ENCODE results near the gene NKX6-1.

The NKX6-1 gene

DNA sequence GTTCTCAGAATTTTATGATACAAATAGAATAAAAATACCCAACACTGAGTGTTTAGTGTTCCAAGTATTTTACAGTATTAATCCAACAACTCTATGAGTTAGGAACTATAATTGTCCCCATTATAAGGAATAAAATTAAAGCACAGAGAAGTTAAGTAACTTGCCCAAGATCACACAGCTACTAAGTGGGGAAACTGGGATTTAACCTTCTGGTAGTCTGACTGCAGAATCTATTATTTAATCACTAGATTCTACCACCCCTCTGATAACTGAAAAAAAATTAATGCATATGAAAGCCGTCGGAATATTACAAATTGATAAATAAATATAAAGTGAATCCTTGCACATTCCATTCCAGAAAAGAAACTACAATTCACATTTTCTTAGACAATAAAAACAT, 5.7 kb upstream of the NKX6-1 start:
- Histone ChIP-seq H3K9ac (ENCODE audit: low read length) (no peak overlapping the region), H3K27ac (ENCODE audit: low read depth, low read length) (no peak overlapping the region), H3K27me3 (ENCODE audit: control insufficient read depth, insufficient read depth, low read length) (peaks cover 33% of the 10 kb centered on the region), H3K4me3 (ENCODE audit: low read length) (no peak overlapping the region), H3K36me3 (ENCODE audit: control insufficient read depth, insufficient read depth, low read length) (no peaks in the 10 kb centered on the region), H3K4me1 (ENCODE audit: control insufficient read depth, insufficient read depth, low read length) (peaks cover under 1% of the 10 kb centered on the region)

DNA sequence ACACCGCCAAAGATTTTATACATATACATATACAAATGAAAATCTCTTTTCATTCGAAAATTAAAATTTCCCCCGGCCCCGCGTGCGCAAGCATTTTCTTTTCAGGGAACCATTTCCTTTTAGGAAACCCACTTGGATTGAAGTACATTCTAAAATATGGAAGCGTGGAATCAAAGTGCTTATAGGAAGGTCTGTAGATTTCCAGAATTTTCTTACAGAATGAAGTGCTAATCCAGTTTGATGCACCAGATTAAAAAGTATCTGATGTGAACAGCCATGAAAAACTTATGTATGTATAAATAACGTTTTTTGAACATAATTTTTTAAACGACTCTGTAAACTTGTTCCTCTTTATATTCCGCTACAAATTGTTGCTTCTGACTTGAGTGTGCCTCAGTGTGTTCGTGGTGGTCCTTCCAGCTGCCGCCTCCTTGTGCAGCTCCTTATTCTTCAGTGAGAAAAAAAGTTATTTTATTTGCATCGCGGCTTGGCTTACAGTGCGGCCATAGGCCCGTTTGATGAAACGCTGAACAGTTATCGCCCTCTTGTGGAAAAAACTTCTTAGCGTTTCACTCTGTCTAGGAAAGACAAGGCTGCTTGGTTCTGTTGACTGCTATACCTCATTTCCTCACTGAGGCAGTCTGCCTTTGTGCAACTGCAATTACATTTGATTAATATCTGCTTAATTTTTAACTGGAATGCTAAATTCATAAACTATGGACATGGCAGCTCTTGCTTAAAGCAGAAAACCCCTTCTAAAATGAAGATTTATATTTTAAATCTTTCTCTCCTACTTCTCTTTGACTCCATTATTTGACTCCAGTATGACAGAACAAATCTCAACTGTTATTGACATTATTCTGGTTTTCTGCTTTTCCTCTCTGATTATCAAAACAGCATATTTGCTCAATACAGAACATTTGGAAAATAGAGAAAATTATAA, 4.7 kb upstream of the NKX6-1 start:
- peaks cover 40% of the 10 kb centered on the region for H3K27me3 ChIP-seq (ENCODE audit: control insufficient read depth, insufficient read depth, low read length)
- no peak overlapping the region for H3K4me3 ChIP-seq (ENCODE audit: low read length)
- H3K27ac ChIP-seq (ENCODE audit: low read depth, low read length): no peak overlapping the region
- no peak overlapping the region for H3K9ac ChIP-seq (ENCODE audit: low read length)
- no peaks in the 10 kb centered on the region for H3K36me3 ChIP-seq (ENCODE audit: control insufficient read depth, insufficient read depth, low read length)
- H3K4me1 ChIP-seq (ENCODE audit: control insufficient read depth, insufficient read depth, low read length): peaks cover 3% of the 10 kb centered on the region

DNA sequence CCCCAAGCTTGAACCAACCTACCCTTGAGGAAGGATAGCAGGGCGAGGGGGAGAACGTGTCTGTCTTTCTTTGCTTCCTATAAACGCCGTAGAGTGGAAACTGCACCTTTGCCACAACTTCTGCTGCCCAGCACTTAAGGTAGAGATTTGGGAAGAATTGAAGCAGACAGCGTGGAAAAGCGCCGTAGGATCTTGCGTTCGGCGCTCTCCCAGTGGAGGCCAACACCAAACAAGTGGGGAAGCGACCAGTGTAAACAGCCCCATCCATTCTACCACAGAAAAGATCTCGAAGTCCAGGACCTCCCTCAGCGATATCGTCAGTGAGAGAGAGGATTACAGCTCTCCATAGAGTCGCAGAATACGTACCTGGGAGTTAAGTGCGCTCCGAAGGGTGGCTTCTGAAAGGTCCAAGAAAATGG, 3.9 kb upstream of the NKX6-1 start:
- H3K27ac ChIP-seq (ENCODE audit: low read depth, low read length): no peak overlapping the region

DNA sequence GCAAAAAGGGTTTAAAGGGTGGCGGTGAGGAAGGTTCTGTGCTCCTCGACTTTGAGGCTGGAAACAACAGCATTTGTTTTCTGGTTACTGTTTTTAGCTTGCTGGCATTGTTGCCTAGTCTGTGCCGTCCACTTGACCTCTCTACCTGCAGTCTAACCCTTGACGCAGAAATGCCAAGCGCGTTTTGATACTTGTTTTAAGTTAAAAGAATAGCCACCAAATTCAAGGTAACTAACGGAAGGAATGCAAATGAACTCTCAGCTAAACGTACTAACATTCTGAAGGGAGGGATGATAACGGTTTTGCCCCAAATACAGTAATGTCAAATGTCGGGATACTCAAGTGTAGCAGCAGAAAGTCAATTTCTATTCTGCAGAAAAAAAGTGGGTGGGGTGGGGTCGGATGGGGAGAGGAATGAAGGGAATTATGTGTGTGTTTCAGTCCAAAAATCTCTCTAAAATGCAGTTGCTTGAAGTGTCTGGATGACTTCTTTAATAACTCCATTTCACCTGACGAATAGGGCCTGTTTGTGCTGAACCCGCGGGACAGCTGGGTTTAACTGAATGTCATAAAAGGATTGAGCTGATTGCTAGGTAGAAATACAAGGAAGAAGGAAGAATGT, 3.4 kb upstream of the NKX6-1 start:
- Histone ChIP-seq H3K4me3 (ENCODE audit: low read length) (no peak overlapping the region), H3K36me3 (ENCODE audit: control insufficient read depth, insufficient read depth, low read length) (no peaks in the 10 kb centered on the region), H3K9ac (ENCODE audit: low read length) (no peak overlapping the region), H3K4me1 (ENCODE audit: control insufficient read depth, insufficient read depth, low read length) (peaks cover 6% of the 10 kb centered on the region), H3K27ac (ENCODE audit: low read depth, low read length) (no peak overlapping the region), H3K27me3 (ENCODE audit: control insufficient read depth, insufficient read depth, low read length) (peaks cover 53% of the 10 kb centered on the region)

More for the DNA sequence above, 3.9 kb upstream of the NKX6-1 start:
- peaks cover 6% of the 10 kb centered on the region for H3K4me1 ChIP-seq (ENCODE audit: control insufficient read depth, insufficient read depth, low read length)
- no peaks in the 10 kb centered on the region for H3K36me3 ChIP-seq (ENCODE audit: control insufficient read depth, insufficient read depth, low read length)
- no peak overlapping the region for H3K9ac ChIP-seq (ENCODE audit: low read length)
- H3K27me3 ChIP-seq (ENCODE audit: control insufficient read depth, insufficient read depth, low read length): peaks cover 48% of the 10 kb centered on the region
- no peak overlapping the region for H3K4me3 ChIP-seq (ENCODE audit: low read length)

DNA sequence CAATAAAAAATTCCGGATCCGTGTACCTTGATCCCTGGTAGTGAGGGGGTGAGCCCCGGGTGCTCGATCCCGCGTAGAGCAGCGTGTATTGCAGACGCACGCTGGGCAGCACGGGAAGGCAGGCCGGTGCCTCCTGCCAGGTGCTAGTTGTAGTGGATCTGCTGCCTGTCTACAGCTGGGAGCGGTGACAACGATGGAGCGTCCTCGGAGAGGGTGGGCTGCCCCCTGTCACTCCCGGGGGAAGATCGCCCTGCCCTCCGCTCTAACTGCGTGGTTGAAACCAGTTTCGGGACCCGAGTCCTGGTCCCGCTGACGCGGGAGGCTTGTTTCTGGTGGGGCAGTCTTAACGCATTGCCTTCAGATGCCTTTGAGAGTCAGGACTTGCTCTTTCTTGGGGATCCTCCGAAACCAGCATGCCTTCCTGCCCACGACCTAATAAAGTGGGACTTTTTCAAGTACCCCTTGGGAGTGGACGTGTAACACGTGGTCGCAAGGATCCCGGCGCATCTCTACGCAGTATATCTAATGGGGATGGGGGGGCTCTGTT, 2.7 kb upstream of the NKX6-1 start:
- H3K27ac ChIP-seq (ENCODE audit: low read depth, low read length): no peak overlapping the region
- no peak overlapping the region for H3K4me3 ChIP-seq (ENCODE audit: low read length)
- H3K4me1 ChIP-seq (ENCODE audit: control insufficient read depth, insufficient read depth, low read length): peaks cover 6% of the 10 kb centered on the region
- H3K36me3 ChIP-seq (ENCODE audit: control insufficient read depth, insufficient read depth, low read length): no peaks in the 10 kb centered on the region
- no peak overlapping the region for H3K9ac ChIP-seq (ENCODE audit: low read length)
- peaks cover 59% of the 10 kb centered on the region for H3K27me3 ChIP-seq (ENCODE audit: control insufficient read depth, insufficient read depth, low read length)

DNA sequence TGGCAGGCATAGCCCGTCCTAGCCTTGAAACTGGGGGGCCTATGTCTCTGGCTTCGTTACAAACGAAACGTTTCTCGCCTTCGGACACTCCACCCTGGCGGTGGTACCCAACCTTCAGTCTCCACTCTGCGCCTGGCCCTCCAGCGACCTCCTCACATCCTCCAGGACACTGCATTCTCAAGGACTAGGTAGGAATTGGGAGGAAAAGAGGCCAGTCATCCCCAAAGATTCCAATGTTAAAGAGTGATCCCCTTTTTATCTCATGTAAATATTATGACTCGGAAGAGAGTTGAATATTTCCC, 2.1 kb upstream of the NKX6-1 start:
- Histone ChIP-seq H3K27ac (ENCODE audit: low read depth, low read length) (no peak overlapping the region), H3K4me3 (ENCODE audit: low read length) (no peak overlapping the region), H3K27me3 (ENCODE audit: control insufficient read depth, insufficient read depth, low read length) (peaks cover 64% of the 10 kb centered on the region)

DNA sequence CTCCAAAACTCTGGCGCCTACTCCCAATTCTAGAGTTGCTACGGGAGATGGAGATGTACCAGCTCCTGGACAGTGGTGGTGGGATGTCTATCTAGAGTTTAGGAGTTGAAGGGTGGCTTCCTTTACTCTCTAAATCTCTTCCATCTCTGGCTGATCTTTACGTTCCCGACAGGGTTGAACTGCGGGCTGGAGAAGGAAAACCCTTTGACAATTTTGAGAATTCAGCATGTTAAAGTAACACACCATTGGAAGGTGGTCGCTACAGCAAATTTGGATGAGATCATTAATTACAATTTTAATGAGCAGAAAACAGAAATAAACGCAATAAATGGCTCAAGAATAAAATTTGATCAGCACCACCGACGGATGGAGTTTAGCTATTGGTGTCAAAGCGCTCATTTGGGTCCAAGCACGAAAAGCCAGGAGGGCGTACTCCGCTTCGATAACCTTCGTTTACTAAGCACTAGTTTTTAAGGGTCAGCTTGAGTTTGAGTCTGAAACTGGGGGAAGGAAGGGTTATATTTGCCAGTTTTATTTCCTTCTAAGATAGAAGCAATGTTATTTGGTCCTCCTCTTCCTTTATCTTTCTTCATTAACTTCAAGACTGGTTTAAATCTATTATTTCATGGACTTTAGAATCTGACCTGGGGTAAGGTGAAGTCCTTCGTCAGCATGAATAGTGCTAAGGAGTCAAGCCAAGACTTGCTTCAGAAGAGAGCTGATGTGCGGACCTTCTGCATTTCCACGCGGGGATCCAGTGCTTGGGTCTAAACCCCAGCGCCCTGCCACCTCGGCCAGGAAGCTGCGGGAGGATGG, 1.5 kb upstream of the NKX6-1 start:
- H3K4me3 ChIP-seq (ENCODE audit: low read length): no peak overlapping the region
- no peaks in the 10 kb centered on the region for H3K36me3 ChIP-seq (ENCODE audit: control insufficient read depth, insufficient read depth, low read length)
- H3K27me3 ChIP-seq (ENCODE audit: control insufficient read depth, insufficient read depth, low read length): peaks cover 66% of the 10 kb centered on the region

More for the DNA sequence above, 2.1 kb upstream of the NKX6-1 start:
- no peak overlapping the region for H3K9ac ChIP-seq (ENCODE audit: low read length)
- H3K36me3 ChIP-seq (ENCODE audit: control insufficient read depth, insufficient read depth, low read length): no peaks in the 10 kb centered on the region
- peaks cover 6% of the 10 kb centered on the region for H3K4me1 ChIP-seq (ENCODE audit: control insufficient read depth, insufficient read depth, low read length)

DNA sequence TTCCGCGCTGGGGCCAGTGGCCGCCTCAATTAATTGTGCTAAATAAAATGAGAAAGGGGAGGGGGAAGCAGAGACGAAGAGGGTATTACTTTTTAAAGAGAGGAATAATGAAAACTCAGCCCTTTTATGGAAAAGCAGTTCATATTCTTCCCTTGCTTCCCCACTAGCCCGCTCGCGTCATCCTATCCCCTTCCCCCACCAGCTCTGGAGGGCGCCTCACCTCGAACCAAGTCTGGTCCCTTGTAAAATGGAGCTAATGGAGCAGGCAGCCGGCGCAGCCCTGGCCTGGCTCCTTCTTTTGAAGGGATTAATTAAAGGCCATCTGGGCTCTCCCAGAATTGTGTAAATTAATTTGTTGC, 511 bp upstream of the NKX6-1 start:
- Histone ChIP-seq H3K27ac (ENCODE audit: low read depth, low read length) (no peak overlapping the region), H3K4me3 (ENCODE audit: low read length) (peak overlapping the region; percentile 58), H3K27me3 (ENCODE audit: control insufficient read depth, insufficient read depth, low read length) (peaks cover 73% of the 10 kb centered on the region), H3K9ac (ENCODE audit: low read length) (no peak overlapping the region), H3K4me1 (ENCODE audit: control insufficient read depth, insufficient read depth, low read length) (peaks cover 6% of the 10 kb centered on the region), H3K36me3 (ENCODE audit: control insufficient read depth, insufficient read depth, low read length) (no peaks in the 10 kb centered on the region)

More for the DNA sequence above, 1.5 kb upstream of the NKX6-1 start:
- Histone ChIP-seq H3K27ac (ENCODE audit: low read depth, low read length) (no peak overlapping the region), H3K4me1 (ENCODE audit: control insufficient read depth, insufficient read depth, low read length) (peaks cover 6% of the 10 kb centered on the region), H3K9ac (ENCODE audit: low read length) (no peak overlapping the region)

DNA sequence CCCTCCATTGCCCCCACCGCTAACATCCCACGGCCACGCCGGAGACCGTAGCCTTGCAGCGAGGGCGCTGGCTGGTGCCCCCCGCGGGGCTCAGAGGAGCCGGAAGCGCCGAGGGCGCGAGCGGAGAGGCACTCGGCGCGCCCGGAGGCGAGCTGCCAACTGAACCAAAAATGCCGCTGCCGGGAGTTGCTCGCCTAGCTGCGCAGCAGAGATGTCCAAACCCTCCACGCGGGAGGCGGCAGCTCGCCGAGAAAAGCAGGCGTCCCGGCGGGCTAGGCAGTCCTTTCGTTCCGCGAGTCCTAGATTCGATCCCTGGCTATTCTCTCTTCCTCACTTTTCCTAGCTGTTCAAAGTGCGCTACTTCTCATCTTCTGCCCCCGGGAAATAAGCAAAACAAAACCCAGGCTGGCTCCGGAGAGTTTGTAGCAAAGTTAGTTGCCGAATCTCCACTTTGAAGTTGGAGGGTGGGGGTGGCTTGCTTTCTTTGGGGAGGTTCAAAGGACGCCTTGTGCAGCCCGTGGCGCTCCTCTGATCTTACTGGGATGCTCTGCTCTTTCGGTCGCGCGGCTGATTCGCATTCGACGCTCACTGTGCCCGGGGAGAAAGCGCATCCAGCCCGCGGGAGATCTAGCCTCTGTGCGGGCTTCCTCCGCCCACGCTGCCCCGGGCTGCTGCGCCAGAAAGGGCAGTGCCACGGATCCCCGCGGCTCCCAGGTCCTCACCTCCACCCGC, 723 bp downstream of the NKX6-1 start:
- H3K36me3 ChIP-seq (ENCODE audit: control insufficient read depth, insufficient read depth, low read length): no peaks in the 10 kb centered on the region
- H3K27ac ChIP-seq (ENCODE audit: low read depth, low read length): no peak overlapping the region
- peaks cover 74% of the 10 kb centered on the region for H3K27me3 ChIP-seq (ENCODE audit: control insufficient read depth, insufficient read depth, low read length)
- no peak overlapping the region for H3K9ac ChIP-seq (ENCODE audit: low read length)
- H3K4me3 ChIP-seq (ENCODE audit: low read length): peak overlapping the region; percentile 58
- H3K4me1 ChIP-seq (ENCODE audit: control insufficient read depth, insufficient read depth, low read length): peaks cover 6% of the 10 kb centered on the region

DNA sequence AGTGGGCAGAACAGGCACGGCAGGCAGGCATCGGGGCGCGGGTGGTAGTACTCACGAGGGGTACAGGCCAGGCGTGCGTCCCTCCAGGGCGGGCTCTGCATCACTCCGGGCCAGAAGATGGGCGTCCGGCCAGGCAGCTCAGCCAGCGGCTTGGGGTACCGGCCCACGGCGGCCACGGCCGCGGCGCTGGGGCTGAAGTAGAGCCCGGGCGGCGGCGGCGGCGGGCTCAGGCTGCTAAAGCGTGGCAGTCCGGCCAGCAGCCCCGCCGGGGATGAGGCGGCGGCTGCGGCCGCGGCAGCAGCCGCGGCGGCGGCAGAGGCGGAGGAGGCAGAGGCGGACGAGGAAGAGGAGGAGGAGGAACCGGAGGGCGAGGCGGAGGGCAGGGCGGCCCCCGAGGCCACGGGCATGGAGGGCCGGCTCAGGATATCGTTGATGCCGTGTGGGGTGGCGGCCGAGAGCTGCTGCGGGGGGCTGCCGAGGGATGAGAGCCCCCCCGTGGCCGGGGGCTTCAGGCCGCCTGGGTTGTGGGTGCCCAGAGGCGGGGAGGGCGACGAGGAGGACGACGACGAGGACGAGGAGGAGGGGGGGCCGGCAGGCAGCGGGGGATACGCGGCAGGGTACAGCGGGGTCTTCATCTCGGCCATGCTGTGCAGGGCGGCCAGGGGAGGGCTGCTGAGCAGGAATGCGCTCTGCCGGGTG, 1.4 kb downstream of the NKX6-1 start:
- H3K9ac ChIP-seq (ENCODE audit: low read length): no peak overlapping the region
- no peak overlapping the region for H3K27ac ChIP-seq (ENCODE audit: low read depth, low read length)
- peaks cover 6% of the 10 kb centered on the region for H3K4me1 ChIP-seq (ENCODE audit: control insufficient read depth, insufficient read depth, low read length)
- peaks cover 75% of the 10 kb centered on the region for H3K27me3 ChIP-seq (ENCODE audit: control insufficient read depth, insufficient read depth, low read length)
- H3K36me3 ChIP-seq (ENCODE audit: control insufficient read depth, insufficient read depth, low read length): no peaks in the 10 kb centered on the region
- peak overlapping the region; percentile 58 for H3K4me3 ChIP-seq (ENCODE audit: low read length)

DNA sequence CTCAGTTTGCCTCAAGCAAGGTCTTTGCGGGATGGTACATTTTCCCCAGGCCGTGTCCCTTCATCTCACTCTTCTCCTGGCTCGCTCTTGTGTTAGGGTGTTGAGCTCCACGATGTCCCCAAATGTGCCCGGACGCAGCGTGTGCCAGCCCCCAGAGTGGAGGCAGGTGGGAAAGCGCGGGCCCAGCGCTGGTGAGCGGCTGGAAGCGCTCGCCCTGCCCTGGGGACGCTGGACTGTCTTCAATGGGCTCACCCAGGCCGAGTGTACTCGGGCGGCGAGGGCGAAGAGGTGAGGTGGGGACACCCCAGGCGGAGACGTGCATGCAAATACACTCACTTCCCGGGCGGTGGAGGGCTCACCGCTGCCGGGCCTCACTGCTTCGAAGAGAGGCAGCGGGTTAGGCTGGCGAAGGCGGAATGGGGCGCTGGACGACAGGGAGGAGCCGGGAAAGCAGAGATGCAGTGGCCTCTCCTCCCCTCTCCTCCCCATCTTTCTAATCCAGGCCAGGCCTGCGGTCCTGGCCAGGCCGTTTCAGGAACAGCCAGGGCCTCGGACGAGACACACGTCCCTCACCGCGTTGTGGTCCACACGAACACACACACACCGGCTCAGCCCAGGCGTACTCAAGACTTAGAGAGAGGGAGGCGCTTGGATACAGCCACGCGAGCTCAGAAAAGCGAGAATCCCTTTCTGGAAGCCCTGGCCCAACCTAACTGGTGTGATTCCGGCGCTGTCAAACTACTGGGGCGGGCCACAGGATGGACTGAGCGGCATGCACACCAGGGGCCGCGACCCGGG, 2.2 kb downstream of the NKX6-1 start:
- Histone ChIP-seq H3K27me3 (ENCODE audit: control insufficient read depth, insufficient read depth, low read length) (peaks cover 71% of the 10 kb centered on the region), H3K9ac (ENCODE audit: low read length) (no peak overlapping the region), H3K27ac (ENCODE audit: low read depth, low read length) (no peak overlapping the region), H3K4me3 (ENCODE audit: low read length) (peak overlapping the region; percentile 22), H3K36me3 (ENCODE audit: control insufficient read depth, insufficient read depth, low read length) (no peaks in the 10 kb centered on the region), H3K4me1 (ENCODE audit: control insufficient read depth, insufficient read depth, low read length) (peaks cover 6% of the 10 kb centered on the region)

All from rectal smooth muscle tissue (tissue), 1 donor.